Measurements from ENCODE around the gene IPO11.

DNA sequence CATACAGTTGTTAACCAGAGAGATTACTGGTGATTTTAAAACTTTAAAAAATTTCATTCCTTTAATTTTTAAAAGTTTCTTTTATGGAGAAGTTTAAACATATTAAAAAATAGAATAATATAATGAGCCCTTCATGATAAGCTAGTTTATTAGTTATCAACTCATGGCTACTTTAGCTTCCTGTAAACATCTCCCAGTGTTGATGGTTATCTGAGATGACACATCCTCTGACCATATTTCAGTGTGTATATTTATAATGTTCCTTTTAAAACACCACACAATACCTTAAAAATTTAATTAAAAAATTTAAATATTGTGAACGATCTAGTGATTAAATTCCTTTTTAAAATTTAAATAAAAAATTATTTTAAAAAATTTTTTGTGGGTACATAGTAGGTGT lies 74.1 kb downstream of the IPO11 start:
- TF ChIP-seq EZH2 (IDR thresholded peaks at IDR 0.05; ENCODE audit: low read length, unreplicated experiment) (no peak), EZH2phosphoT487 (IDR thresholded peaks at IDR 0.05; ENCODE audit: borderline replicate concordance, low read length) (no peak)
- TF ChIP-seq, protein P1, sequence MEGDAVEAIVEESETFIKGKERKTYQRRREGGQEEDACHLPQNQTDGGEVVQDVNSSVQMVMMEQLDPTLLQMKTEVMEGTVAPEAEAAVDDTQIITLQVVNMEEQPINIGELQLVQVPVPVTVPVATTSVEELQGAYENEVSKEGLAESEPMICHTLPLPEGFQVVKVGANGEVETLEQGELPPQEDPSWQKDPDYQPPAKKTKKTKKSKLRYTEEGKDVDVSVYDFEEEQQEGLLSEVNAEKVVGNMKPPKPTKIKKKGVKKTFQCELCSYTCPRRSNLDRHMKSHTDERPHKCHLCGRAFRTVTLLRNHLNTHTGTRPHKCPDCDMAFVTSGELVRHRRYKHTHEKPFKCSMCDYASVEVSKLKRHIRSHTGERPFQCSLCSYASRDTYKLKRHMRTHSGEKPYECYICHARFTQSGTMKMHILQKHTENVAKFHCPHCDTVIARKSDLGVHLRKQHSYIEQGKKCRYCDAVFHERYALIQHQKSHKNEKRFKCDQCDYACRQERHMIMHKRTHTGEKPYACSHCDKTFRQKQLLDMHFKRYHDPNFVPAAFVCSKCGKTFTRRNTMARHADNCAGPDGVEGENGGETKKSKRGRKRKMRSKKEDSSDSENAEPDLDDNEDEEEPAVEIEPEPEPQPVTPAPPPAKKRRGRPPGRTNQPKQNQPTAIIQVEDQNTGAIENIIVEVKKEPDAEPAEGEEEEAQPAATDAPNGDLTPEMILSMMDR (conservative IDR thresholded peaks at IDR 0.05; ENCODE audit: low read depth, low read length), result no peak
